ENCODE measurements around the gene MTFR2.

The MTFR2 gene

GRCh38 chr6:136181861-136182260 lies 68.2 kb downstream of the MTFR2 start:
- DNase-seq (ENCODE audit: low read depth), result no peak

- DNase-seq (ENCODE audit: low read depth), result no peak
Measured at GRCh38 chr6:136181512-136181833, 68.6 kb downstream of the MTFR2 start.
